Measurements from ENCODE around the gene SZRD1.

GRCh38 chr1:16386454-16387113, 19.5 kb downstream of the SZRD1 start:
- TF ChIP-seq CTCF (IDR thresholded peaks at IDR 0.05; ENCODE audit: low read depth, low read length, poor library complexity, severe bottlenecking) (no peak), EZH2phosphoT487 (IDR thresholded peaks at IDR 0.05; ENCODE audit: borderline replicate concordance, low read length) (no peak)
